Right lobe of liver (tissue), 4 donors: ENCODE results near the gene RTKN.
"Not testable (repeated sequence)": the region's sequence is repeated elsewhere in the genome, so short reads cannot be mapped to it uniquely, and the experiment has no call there.

Experiments used
- POLR2A ChIP-seq: fragments of 450-650 bp; IDR thresholded peaks from one replicate; pipeline ENCODE4 v1.6.1; 2017; ENCODE audit warnings: antibody characterized with exemption, mild to moderate bottlenecking
- TF ChIP-seq, protein P1 (sequence below), 4 donors: fragments of 200-600 bp in 3 of 4; fragments of 450-650 bp in 1 of 4; IDR thresholded peaks; one replicate each; pipeline versions ENCODE4 v1.5.1 to v1.8.0; 2016 to 2022; ENCODE audit warnings: antibody characterized with exemption in 4 of 4, mild to moderate bottlenecking in 2 of 4
- donor health status: DM: no; HTN: no; CAD: no.
- donor health status: DM: no; HTN: no; CAD: no.
- donor health status: DM: no; HTN: yes; CAD: no.

DNA sequence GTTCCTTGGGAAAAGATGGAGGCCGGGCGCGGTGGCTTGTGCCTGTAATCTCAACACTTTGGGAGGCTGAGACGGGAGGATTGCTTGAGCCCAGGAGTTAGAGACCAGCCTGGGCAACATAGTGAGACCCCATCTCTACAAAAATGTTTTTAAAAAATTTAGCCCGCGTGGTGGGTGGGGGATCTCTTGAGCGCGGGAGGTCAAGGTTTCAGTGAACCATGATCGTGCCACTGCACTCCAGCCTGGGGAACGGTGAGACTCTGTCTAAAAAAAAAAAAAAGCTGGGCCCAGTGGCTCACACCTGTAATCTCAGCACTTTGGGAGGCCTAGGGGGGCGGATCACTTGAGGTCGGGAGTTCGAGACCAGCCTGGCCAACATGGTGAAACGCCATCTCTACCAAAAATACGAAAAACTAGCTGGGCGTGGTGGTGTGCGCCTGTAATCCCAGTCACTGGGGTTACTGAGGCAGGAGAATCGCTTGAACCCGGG lies 42.0 kb upstream of the RTKN start:
- TF ChIP-seq, protein P1, sequence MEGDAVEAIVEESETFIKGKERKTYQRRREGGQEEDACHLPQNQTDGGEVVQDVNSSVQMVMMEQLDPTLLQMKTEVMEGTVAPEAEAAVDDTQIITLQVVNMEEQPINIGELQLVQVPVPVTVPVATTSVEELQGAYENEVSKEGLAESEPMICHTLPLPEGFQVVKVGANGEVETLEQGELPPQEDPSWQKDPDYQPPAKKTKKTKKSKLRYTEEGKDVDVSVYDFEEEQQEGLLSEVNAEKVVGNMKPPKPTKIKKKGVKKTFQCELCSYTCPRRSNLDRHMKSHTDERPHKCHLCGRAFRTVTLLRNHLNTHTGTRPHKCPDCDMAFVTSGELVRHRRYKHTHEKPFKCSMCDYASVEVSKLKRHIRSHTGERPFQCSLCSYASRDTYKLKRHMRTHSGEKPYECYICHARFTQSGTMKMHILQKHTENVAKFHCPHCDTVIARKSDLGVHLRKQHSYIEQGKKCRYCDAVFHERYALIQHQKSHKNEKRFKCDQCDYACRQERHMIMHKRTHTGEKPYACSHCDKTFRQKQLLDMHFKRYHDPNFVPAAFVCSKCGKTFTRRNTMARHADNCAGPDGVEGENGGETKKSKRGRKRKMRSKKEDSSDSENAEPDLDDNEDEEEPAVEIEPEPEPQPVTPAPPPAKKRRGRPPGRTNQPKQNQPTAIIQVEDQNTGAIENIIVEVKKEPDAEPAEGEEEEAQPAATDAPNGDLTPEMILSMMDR (IDR thresholded peaks at IDR 0.05): not testable (repeated sequence)
- TF ChIP-seq POLR2A: not testable (repeated sequence)
